Ramos (cell line): Measurements from ENCODE around the gene SRD5A1.

Source experiments
- in situ Hi-C: fragments of 300-500 bp; cut with MboI; formaldehyde crosslinking; loops from one replicate; pipeline ENCODE4 v1.14.3; 2022; ENCODE audit warnings: low sequenced_read_pairs; ENCODE audit not compliant: unreplicated experiment

The SRD5A1 gene

DNA sequence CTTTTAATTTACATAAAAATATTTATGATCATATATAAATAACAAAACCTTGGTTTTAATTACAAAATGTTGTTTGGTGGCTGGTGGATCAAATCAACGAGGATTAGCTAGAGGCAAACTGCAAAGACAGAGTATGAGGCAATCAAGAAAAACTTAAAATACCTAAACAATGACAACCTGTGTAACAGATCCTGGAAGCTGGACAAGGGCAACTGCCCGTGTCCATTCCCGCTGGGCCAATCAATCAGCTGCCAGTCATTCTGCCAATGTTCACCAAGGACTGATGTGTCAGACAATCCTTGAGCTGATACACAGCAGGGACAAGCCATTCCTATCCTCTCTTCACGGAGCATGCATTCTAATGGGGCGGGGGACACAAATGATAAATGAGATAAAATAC is 76.8 kb downstream of the SRD5A1 start:
- in situ Hi-C loops: no loop called here

DNA sequence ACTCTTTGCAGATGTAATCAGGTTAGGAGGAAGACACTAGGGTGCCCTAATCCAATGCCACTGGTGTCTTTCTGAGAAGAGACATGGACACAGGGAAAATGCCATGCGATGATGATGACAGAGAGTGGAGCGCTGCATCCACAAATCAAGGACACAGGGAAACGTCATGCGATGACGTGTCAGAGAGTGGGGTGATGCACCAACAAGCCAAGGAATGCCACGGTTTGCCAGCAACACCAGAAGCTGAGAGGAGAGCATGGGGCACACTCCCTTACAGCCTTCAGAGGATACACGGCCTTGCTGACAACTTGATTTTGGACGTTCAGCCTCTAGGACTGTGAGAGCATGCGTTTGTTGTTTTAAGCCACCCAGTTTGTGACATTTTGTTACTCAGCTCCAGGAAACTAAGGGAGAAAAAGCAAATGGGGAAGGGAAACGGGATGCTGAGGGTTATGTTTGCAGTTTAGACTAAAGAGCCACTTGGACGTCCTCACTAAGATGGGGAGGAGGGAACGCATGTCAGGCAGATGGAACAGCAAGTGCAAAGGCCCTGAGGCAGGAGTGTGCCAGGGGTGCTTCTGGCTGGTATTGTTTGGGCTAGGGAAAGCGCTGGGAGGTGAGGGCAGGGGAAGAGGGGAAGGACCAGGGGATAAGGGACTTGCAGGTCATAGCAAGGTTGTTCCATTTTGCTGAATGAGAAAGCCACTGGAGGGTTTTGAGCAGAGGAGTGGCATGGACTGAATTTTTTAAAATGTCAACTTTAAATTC is 77.5 kb downstream of the SRD5A1 start:
- in situ Hi-C loops: no loop called here

DNA sequence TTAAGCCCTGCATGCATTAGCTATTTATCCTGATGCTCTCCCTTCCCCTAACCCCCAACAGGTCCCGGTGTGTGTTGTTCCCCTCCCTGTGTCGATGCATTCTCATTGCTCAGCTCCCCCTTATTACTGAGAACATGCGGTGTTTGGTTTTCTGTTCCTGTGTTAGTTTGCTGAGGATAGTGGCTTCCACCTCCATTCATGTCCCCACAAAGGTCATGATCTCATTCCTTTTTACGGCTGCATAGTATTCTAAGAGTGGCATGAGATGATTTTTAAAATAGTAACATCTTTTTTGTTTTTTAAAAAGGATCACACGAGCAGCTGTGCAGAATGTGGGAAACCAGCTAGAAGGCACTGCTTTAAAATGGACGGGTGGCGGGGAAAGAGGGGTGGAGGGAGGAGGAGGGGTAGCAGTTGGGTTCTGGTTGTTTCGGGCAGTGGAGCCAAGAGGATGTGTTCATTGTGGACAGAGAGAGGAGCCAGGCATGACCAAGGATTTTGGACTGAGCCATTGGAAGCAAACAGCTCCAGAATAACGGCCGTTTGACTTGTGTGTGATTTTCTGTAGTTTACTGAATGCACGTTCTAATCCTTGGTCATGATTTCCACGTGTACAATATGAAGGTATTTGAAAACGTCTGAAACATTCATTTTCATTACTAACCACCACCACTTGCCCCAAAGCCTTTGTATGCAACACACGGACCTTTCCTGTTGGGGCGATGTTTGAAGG is 78.3 kb downstream of the SRD5A1 start:
- in situ Hi-C loops: no loop called here

DNA sequence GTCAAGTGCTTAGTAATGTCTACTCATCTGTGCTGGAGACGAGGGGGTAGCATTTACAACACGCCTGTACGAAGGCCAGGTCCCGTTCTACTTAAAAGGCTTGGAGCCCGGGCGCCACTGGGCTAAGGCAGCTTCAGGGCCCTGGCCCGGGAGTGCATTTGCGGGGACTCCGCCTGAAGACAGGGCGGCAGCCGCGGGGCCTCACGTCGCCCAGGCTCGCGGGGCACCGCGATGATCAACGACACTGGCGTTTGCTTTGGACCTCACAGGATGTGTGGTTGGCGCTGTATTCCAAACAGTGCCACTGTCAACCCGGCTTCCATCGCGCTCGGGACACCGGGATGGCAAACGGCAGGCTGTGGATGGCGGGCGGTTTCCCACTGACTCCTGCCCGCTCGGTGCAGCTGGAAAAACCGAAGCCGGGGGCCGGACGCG is 78.9 kb downstream of the SRD5A1 start:
- in situ Hi-C loops: no loop called here

DNA sequence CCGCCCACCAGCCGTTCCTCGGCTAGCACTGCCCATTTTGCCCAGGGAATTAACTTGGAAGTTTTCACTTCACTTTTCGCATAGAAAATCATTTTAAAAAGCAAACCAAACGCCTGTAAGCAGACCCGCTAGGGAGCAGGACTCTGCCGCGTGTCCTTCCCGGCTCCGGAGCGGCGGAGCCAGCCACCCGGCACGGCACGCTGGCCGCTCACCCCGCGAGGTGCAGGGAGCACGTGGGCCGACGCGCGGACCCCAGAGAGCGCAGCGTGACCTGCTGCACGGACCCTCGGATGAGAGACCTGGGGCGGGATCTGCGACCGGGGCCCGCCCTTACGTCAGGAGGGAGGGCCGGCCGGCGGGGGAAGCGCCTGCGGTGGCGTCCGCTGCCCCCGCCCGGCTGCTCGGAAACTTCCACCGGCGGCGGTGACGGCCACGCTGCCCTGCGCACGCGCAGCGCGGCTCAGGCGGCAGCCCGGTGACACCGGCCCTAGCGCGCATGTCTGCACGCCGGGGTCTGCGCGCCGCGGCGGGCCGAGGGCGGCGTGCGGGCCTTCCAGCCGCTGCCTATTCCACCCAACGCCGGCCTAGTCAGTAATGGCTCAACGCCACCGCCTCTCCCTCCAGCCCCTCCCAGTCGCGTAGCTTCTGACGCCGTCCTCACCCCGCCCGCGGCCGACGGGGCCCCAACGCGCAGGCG is 79.5 kb downstream of the SRD5A1 start:
- in situ Hi-C loops: no loop called here

DNA sequence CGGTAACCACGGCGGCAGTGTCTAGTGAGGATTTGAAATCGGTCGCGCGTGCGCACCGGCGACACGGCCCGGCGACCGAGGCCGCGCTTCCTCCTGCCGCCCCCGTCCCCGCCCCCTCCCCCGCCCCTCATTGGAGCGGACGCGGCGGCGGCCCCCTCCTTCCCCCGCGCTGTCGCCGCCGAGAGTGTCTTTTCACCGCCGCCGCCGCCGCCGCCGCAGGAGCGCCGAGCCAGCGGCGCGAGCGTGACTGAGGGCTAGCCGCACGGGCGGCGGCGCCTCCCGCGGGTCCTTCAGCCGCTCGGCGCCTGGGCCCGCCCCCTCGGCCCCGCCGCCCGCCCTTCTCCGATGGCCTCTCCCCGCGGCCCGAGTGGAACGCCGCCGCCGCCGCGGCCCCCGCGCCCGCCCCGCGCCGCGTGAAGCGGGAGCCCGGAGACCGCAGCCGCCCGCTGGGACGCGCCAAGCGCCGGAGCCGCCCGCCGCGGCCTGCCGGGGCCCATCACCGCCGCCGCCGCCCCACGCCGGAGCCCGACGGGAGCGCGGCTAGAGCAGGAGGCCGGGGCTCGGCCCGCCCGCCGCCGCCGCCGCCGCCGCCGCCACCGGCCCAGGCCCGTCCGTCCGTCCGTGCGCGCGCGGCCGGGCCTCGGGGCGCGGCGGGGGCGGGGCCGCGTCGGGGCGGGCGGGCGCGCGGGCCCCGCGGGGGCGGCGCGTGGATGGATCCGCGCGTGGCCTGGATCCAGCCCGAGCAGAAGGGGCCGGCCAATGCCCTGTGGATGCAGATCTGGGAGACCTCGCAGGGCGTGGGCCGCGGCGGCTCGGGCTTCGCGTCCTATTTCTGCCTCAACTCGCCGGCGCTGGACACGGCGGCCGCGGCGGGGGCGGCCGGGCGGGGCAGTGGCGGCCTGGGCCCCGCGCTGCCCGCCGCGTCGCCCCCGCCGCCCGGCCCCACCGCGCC is 80.3 kb downstream of the SRD5A1 start, which contains the start of gene TENT4A:
TENT4A (plus strand) TSS at position 159 of the 952 bp plus-strand sequence; CDS start at position 711, 552 bp downstream.
- in situ Hi-C loops: no loop called here

DNA sequence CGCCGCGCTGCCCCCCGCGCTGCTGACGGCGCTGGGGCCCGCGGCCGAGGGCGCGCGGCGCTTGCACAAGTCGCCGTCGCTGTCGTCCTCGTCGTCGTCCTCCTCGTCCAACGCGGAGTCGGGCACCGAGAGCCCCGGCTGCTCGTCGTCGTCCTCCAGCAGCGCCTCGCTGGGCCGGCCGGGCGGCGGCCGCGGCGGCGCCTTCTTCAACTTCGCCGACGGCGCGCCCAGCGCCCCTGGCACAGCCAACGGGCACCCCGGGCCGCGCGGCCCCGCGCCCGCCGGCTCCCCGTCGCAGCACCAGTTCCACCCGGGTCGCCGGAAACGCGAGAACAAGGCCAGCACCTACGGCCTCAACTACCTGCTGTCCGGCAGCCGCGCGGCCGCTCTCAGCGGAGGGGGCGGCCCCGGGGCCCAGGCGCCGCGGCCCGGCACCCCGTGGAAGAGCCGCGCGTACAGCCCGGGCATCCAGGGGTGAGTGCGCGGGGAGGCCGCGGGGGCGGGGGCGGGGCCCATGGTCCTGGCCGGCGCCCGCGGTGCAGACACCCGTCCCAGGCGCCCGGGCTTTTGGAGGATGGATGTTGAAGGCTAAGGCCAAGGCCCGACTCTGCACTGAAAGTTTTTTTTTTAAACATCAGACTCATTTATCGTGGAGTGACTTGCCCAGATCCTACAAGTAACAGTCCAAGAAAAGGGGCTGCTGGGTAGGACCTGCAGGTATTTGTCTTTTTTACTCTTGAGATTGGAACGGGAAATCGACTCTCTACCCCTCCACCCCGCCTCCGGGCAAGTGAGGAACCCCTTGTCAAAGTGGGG is 81.2 kb downstream of the SRD5A1 start:
- in situ Hi-C loops: no loop called here

DNA sequence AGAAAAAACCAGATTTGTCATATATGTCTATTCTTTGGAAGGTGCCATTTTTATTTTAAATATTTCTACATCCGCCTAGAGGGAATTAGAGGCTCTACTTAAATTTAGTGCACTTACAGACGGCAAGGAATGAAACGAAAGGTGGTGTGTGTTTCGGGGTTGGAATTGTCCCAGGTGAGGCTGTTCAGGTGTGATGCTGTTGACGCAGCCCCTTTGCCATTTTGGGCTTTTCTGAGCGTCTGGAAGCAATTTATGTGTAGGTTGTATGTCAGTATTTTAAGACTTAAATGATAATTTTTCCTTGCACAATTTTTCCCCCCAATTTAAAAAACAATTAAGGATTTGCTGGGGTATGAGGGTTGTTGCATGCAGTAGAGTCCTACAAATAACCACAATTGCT is 82.0 kb downstream of the SRD5A1 start:
- in situ Hi-C loops: no loop called here

DNA sequence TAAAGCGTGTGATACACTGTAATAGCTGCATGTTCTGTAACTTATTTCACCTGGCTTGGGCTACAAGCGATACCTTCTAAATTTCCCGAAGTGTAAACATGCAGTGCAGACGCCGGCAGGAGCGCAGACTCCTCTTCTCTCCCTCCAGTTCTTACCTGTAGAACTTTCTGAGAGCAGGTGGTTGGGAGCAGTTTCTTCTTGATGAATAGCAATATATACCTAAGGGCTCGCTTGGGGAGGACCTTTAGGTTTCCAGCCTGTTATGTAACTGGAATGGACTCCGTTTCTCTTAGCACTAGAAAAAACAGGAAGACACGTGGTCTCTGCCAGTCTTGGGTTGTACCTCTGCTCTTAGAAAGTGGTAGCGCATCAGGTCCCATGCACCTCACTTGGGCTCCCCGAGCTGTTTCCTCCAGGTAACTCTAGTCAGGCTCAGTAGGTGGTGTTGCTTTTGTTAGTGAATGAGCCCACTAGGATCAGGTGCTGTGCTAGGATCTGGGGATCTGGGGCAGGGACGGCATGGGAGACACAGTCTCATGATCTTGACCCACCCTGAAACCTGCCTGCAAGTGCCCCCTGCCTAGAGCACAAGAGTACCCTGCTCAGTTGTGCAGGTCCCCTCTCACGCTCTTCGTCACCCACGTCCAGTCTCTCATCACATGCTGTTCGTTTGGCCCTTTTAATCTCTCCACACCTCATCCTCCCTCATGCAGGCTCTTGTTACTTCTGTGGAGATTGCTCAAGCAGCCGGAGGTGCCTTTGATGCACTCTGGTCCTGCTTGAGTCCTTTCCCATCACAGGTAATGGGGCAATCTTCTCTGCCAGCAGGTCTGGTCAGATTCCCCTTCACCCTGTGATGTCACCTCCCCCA is 82.8 kb downstream of the SRD5A1 start:
- in situ Hi-C loops: no loop called here

DNA sequence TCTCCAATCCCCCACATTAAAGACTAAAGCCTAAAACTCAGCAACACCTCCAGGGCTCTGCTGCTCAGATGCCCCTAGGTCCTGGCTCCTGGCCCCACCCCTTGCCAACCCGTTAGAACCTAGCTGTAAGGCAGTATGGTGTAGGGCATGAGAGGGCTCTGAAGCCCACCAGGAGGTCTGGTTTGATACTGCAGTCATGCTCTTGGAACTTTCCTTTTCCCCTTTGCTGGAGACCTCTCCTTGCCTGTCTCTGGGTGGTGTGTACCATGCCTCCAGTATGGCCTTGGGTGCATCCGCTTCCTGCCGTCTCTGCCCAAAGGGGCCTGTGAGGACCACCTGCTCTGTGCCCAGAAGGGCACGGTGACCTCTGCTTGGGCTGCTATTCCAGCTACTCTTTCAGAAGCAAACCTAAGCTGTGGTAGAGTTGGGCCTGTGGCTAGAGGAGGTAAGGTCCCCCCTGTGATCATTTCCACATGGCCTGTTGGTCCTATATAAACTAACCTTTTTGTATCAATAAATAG is 83.4 kb downstream of the SRD5A1 start:
- in situ Hi-C loops: no loop called here

DNA sequence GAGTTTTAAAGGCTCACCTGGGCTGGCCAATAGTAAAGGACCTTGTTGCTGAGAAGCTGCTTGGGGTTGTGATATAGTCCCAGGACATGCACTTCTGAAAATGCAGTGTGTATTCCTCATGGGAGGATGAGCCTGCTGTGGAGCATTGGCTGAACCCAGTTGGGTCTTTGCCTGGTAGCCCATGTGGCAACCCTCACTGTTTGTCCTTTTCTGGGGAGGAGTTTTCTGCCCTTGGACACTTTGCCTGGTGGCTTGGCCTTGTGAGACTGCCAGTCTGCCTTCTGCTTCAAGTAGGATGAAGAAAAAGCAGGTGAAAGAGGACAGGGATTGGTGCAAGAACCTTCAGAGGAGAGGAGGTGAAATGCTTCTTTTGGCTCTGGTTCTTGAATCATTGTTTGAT is 84.0 kb downstream of the SRD5A1 start:
- in situ Hi-C loops: no loop called here

DNA sequence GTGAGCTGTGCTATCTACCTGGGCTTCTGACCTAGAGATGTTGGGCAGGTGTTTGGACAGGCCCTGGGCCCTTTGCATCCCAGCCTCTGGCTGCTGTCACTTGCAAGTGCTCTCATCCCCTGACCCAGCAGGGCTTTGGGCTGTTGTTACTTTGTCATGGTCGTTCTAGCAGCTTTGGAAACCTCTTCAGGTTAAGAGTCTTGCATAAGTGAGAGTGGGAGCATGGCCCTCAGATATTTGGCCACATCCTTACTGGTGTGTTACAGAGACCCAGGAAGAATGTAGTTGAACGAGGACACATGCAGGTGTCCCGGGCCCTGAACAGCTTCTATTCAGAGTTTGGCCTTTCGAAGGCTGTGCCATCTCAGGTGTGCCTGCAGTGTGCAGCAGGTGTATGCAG is 84.4 kb downstream of the SRD5A1 start:
- in situ Hi-C loops: no loop called here

DNA sequence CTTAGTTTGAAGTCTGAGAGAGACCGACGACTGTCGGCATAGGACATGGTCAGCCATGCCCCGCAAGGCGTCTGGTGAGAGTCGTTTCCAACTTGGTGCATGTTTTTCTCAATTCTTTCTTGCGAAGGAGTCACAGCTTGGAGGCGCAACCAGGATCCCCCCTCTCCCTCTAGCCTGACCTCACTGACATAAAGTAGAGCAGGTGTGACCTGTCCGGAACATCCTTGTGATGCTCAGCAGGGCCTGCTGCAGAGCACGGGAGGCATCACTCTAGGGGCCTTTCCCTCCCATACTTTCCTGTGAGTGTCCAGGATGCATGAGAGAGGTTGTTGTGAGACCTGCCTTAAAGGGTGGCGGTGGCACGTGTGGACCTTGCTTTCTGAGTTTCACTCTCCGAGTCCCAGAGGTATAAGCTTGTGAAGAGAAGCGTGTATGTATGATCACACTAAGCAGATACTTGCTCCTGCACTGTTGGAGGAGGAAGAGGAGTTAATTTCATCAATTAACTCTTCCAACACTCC is 85.0 kb downstream of the SRD5A1 start:
- in situ Hi-C loops: no loop called here

DNA sequence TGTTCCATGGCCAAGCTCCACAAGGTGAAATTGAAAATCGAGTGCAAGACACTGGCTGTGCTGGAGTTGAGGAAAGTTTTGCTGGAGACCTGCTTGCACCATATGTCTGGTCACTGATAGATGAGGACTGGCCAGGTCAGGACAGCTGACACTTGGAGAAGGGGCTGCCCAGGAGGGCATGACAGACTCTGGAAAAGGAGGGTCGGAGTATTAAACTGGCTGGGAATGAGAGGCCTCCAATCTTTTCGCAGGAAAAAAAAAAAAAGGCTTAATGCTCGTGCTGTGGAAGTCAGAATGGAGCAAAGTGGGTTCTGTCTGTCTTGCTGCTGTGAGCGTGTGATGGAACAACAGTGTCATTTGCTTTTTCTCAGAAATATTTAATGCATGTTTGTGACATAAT is 85.5 kb downstream of the SRD5A1 start:
- in situ Hi-C loops: no loop called here

DNA sequence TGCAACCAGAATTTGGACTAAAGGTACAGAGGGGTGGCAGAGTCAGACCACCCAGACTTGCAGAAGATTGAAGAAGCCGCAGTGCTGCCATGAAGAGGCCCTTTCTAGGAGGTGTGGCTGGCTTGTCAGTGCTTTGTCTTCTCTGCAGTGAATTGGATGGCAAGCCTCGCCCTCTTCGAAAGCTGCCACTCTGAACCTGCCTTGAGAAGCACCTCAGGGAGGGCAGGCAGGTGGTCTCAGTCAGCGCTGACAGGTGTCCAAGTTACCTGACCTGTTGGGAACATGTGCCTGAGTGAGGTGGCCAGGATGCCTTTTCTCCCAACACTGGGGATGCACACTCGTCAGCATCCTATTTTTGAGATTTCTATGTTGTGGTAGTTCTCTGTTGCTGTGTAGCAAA is 86.2 kb downstream of the SRD5A1 start:
- in situ Hi-C loops: no loop called here

DNA sequence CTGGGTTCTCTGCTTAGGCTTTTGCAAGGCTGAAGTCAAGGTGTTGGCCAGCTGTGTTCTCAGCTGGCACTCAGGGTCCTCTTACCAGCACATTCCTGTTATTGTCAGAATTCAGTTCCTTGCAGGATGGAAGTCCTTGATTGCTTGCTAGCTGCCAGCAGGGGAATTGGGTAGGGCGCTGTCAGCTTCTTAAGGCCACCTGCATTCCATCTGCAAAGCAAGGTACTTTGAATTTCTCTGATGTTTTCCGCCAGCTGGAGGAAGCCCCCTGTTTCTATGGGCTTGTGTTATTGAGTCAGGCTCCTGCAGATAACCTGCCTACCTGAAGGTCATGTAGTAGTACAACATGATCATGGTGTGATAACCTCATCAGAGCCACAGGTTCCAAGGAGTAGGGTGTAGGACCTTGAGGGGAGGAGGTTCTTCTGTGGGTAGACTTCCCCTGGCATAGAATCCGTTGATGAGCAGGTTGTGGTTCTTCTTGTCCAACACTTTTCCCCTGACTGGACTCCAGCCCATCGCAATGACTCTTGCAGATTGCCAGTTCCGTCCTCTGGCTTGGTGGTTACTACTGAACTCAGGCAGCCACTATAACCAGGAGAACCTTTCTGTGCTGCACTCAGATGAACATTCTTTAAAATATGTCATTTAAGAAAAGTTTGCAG is 86.8 kb downstream of the SRD5A1 start:
- in situ Hi-C loops: no loop called here

DNA sequence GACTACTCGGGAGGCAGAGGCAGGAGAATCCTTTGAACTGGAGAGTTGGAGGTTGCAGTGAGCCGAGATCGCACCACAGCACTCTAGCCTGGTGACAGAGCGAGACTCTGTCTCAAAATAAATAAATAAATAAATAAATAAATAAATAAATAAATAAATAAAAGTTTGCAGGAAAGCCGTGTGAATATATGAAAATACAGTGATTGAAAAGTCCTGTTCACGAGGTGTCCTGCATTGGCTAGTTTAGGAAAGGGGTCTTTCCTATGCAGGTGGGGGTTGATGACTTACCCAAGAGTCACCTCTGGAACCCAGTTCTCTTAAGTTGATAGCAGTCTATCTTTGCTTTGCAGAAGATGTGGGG is 87.3 kb downstream of the SRD5A1 start:
- in situ Hi-C loops: no loop called here
